DMS53 (cell line): ENCODE data around the gene NME8.

Experiments
- DNase-seq: peaks from one replicate; lab custom pipeline; 2025; lab: John Stamatoyannopoulos, UW

Gene NME8

DNA sequence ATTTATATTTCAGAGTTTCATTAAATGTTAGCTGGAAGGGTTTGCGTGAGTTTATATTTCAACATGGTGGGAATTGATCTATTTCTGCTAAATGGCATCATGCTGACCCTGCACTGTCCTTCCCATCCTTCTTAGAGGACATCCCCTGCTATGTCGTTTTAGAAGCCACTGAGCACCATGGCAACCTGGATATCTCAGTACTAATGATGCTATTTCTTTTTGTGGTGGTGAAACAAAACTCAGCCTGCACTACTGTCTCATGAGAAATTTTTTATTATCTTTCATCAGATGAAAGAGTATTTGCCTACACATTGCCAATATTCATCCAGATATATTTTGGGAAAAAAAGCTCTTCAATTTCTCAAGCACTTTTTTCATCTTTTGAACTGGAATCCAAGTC is 84.1 kb downstream of the NME8 start:
- DNase-seq = no peak

DNA sequence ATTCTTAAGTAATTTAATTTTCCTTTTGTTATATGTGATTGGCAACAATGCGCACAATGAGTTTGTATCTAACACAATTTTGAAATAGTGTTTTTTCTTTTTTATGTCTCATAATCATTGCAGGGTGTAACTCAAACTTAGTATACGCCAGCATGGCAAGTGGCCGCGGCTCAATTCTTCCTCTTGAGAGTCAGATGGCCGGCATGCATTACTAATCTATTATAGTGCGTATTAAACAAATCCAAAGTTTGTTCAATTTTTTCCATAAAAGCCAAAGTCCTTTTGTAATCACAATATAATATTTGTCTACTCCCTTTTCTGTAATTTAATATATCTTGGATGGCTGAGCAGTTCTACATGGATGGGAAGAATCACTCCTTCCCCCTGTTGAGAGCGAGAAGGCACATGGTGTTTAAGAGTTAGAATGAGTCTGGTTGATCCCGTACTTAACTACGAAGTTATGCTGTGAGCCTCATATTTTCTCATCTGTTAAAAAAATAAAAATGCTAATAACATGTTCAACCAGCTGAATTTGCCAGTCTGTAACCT is 84.7 kb downstream of the NME8 start:
- DNase-seq = no peak

DNA sequence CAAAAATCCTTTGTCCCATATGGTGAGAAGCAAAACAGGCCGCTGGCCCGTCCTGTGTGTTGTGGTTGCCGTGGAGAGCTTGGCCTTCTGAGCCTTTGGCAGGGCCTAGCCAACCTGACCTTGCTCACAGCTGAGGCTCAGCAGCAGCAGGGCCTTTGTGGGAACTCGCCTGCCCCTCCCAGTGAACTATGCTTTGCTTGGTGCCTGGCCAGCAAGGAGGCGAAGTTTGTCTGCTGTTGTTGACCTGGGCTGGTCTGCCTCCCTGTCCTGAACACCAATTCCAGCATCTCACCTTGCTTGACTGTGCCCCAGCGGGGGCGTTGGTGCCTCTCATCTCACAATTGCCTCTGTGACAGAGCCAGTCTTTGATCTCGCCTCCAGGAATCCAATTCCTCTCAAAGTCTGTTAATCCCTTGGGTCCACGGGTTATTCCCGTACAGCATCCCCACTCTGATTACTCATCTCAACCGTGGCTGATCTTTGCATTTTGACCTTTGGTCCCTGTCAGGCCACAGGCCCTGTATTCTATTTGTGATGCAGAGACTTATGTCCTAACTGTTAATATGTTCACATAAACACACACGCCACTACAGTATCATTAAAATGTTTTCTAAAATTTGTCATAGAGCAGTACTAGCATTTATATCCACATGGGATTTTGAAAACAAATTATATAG is 94.7 kb downstream of the NME8 start:
- peak; percentile 66 for DNase-seq

DNA sequence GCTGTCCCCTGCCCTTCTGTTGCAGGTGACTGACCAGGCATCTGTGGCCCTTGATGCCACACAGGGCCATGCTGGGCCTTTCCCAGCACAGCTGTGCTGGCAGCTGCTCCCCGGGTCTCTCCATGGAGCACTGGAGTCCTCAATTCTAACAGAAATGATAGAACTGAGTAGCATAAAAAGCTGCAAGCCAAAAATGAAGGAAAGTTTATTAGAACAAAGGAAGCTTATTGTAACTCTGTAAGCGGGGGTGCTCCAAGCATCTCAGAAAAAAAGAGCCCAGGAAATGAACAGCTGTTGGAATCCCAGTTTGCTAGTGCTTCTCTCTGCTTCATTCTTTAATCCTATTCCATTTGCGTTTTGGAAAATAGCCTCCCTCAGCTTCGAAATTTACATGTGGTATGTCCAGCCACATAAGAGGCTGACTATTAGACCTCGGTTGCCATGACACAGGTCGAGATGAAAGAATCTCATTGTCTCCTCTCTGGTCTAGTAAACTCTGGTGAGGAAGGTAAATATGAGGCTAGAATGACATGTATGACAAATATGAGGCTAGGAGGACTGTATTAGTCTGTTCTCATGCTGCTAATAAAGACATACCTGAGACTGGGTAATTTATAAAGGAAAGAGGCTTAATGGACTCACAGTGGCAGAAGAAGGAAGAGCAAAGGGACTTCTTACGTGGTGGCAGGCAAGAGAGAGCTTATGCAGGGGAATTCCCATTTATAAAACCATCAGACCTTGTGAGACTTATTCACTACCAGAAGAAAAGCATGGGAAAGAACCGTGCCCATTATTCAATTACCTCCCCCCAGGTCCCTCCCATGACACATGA is 95.7 kb downstream of the NME8 start:
- peak; percentile 66 for DNase-seq

DNA sequence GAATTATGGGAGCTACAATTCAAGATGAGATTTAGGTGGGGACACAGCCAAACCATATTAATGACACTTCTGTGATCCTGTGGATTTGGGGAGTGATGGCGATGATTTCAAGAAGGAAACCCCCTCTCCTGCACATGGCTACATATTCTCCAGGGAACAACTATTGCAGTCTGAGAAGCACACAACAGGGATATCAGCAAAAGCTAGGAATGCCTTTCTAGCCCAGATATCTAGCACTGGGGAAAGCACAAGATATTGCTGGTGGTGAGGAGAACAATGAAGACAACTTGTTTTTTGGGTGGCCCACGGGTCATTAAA is 96.3 kb downstream of the NME8 start:
- no peak for DNase-seq

DNA sequence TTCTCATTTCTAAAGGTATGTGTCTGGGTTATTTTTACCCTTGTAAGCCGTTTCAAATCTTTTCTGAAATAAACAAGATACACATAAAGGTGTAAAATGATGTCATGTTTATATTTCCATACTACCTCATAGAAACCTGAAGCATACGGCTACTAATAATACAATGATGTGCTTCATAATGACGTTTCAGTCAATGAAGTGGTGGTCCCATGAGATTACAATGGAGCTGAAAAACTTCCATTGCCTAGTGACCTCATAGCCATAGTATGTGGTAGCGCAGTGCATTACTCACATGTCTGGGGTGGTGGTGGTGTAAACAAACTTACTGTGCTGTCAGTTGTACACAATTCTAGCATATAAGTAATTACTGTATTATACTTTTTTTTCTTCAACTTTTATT is 96.9 kb downstream of the NME8 start:
- no peak for DNase-seq

DNA sequence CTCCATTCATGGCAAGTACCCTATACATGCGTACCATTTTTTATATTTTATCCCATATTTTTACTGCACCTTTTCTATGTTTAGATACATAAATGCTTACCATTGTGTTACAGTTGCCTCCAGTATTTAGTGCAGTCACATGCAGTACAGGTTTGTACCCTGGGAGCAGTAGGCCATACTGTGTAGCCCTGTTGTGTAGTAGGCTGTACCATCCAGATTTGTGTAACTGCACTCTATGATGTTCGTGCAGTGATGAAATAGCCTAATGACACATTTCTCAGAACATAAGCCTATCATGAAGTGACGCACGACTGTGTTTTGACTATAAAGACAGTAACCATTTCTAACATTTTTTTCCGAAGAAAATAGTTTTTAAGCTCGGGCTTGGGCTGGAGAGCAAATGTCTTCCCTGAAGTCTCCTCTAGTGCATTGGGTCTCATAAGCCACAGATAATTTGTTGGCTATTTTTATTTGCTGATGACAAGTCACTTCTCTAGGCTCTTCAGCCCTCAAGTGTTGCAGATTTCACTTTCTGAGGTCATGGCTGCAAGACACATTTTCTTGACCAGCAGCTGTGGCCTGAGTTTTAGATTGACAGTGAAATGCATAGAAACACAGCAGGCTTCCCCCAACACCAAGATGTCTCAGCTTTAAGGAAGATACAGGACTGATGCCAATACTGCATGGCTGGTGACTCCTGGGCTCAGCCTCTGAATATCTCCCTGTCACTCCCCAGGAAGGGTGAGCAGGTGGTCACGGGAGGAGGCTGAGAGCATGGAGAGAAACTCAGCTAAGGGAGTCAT is 98.9 kb downstream of the NME8 start:
- DNase-seq = no peak

DNA sequence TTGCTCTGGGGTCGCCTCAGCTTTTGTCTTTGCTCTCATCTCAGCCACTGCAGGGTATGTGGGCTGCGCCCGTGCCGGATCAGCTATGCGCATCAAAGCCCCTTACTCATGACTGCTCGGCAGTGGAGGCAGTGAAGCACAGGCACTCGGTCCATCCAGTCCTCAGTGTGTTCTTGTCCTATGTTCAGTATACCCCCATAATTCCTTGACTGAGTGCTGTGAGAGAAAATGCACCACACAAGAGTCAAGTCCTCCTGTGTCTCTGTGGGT is 99.5 kb downstream of the NME8 start:
- no peak for DNase-seq
